Measurements from ENCODE around the gene LRMDA.

LRMDA gene

DNA sequence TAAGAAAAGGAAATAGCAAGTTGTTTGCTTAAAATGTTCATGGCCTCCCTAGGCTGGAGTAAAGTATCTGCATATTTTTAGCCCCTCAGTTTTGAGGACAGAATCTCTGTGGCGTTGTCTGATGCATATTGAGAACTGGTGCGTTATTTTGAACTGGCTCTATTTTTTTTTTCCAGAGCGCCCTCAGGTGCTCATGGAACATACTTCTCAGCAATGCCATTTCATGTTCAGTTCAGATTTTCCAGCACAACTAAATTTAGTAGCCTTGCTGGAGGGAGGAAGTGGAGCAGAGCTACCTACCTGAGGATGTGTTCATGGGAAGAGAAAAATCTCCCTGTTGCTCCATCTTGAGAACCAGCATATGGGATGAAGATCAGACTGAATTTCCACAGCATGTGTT lies 870.5 kb downstream of the LRMDA start:
- DNase-seq, result no peak

DNA sequence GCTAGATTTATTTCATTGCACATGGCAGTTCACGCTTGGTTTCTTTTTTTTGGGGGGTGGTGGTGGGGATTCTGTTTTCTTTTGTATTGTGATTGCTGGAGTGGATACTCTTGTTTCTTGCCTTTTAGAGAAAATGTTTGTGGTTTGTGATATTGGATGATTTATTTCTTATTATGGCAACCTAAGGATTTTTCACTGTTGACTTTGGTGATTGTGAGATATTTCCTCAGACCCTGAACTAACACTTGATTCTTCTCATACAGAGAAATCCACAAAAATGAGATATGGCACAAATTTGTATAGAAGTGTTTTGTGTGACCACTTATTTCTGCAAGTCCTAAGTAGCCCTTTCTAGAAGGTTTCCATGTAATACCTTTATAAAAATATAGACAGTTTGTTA lies 871.1 kb downstream of the LRMDA start:
- no peak for DNase-seq

DNA sequence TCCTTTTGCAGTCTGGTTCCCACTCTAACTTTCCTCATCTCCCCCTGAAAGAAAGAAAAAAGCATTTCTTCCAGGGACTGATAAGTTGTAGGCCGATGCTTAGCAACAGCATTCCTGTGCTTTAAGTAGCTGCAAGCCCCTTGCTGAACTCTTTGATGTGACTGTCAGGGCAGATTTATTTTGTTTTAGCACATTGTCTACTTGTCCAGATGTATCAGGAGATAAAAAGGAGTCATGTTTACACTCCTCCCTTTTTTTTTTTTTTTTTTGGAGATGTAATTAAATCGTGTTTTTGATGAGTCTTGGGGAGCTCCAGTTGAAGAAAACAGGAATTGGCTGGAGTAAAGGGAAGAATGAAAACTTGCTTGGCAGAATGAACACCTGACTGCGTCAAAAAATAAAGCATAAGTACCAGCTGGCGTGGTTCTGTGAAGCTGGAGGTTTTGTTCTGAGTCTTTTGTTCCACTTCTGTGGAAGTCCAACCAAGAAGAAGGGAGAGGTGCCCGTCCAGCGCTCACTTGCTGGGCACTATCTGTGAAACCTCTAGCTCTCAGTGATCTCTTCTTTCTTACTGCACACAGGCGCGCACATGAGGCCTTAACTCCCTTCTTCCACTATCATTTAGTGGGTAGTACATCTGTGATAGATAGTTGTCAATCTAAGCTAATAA lies 871.7 kb downstream of the LRMDA start:
- DNase-seq, result no peak

DNA sequence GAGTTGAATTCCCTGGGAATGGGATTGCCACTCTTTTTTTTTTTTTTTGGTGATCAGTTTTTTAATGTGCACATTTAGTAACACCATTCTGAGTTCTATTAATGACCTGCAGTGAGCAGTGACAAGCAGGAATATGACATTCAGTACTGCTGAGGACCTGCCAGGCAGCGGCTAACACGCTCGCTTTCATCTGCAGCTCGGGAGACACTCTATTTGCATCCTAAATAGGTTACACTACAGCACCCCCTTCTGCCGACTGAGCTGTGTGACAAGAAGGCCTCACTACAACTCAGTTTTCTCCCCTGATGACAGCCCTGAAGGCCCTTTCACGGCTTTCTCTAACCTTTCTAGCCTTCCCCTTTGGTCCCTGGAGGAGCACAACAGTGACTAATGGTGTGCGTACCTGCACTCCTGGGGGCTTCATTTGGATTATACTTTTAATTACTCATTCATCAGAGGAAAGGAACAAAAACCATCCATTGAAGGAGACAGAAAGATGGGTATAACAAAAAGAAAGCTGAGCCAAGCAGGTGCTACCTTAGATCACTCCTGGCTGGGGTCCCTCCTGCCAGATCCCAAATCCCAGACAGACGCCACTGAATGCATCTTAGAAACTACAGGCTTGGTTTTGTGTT lies 872.4 kb downstream of the LRMDA start:
- peak in 1 of 2 experiments; percentile 13 for DNase-seq

DNA sequence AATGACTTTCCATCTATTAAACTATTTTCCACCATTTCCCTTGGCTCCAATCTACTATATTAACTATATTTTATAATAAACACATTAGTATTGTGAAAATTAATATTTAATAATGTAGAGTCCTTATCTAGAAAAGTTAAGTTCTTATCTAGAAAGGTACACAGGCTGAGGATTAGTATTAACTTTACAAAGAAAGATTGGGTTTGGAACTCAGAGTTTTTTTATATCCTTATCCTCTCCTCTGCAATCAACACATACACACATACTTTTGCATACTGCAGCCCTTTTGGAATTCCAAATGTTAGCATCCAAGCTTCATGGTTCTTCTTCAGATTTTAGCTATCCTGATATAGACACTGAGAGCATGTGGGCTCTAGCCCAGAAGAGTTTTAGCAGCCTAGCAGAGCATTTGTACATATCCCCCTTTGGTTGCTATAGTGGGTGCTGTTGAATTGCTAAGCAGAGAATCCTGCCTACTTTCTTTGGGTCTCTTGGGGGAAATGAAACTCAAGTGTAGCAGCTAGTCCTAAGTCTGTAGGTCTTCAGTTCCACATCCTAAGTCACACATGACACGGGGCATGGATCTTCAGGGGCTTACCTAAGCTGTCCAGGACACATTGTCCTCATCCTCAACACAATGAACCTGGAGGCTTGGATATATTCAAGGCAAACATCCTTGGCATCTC lies 874.6 kb downstream of the LRMDA start:
- DNase-seq, result no peak

DNA sequence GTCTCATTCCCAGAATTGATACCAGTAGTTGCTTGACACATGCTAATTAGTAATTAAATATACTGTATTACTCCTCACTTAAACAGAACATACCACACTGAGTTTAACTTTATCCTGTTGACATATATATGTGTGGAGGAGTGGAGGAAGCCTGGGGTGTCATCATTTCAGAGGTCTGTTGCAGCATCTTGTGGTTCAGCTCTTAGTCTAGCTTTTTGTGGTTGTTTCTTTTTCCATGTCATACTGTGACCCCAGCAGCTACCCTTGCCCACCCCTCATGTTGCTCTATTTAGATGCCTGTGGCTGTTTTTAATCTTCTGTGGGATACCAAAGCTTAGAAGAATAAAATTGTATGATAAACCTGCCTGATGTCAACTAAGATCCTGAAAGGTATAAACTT lies 875.4 kb downstream of the LRMDA start:
- DNase-seq, result peak in 1 of 2 experiments; percentile 11

DNA sequence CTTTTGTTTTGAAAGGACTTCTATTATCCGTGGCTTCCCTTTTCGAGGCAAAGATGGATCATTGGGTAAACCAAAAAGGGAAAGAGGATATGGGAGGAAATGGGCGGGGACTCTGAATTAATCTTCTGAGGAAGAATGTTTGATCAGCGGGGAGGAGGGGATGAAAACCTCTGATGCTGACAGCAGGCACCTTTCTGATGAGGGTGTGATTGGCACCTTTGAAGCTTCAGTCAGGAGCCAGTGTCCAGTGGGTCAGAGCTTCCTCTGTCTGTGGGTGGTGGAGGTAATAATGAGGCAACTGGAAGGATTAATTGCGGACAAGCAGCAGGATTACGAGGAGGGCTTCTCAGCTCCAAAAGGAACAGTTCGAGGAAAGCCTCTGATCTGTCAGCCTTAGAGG lies 877.6 kb downstream of the LRMDA start:
- DNase-seq, result no peak

DNA sequence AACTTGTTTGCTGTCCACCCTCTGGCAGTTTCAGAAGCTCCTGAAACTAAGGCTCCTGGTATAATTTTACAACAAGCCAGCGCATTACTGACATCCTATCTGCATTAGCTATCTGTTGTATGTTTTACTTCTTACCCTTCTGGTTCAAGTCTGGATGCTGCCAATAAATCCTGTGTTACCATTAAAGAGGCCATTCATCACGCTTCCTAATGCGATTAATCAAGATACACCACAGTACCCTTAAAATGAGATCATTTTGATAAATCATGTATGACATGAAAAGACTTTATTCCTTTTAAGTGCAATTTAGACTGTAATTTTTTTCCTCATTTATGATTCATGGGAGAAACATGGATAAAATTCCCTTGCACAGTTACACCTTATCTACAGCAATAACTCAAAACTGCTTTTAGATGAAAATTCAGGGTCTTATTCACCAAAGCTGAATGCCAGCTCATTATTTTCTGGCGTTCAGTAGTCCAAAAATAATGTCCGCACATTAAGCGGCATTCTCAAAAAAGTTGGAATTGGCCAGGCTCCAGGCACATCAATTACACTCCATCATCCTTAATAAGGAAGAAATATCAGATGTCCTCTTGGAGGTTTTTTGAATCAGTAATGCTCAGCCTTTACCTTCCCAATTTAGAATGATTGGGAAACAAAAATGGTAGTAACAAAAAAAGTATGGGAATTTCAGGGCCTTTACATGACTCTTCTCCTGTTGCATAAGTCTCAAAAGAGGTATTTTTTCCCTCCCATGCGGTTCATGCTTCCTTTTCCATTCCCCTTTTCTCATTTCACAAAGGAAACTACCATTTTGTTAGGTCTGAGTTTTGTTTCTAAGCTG lies 878.5 kb downstream of the LRMDA start:
- DNase-seq, result no peak

DNA sequence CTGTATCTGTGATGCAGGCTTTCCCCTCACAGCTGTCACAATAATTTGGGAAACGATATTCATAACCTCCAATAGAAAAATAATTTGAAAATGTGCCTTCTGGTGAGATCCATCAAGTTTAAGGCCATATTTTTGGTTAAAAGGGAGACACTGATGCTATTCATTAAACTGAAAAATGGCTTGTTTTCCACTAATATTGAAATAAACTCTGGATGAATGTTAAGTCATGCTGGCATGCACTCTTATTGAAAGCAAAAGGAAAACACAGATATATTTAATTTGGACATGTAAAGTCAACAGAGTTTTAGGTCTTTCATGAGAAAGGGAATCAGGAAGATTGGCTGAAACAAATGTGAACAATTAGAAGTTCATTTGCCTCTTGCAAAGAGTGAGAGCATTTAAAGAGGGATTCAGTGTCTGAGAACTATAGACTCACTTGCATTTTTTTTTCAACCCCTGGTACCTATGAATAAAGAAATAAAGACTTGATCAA lies 879.2 kb downstream of the LRMDA start:
- DNase-seq, result no peak

DNA sequence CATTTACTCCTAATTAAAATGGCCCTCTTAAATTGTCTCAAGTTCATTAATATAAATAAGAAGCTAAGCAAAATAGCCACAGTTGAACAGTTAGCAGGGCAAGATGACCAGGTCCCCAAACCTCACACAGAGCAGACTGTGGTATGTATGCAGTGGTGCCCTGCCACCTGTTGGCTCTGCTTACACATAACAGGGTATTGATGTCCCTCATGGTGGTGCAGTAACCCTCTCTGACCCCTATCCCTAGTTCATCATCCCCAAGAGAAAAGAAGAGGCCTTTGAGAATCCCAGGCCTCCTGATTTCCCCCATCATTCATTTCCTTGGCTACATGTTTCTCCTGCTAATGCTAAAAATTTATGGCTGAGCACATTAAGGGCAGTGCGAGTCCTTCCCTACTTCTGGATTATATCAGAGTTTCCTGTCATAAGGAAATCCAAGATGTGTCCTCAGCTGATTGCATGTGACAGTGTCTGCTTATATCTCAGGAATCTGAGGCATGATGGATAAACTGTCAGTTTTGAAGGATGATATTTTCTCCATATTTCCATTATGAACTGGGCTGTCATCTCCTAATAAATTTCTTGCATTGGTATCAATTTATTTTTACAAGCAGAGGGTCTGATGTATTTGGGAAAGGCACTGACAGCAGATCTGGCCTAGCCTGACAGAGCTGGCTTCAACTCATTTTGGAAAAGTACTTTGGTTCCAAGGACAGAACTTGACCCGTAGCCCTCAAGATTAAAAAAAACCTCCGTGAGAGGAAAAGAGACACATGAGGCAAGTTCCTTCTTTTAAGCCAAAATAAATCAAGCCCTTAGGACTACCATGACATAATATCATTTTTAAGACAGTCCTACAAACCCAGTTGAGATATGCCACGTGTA lies 880.6 kb downstream of the LRMDA start:
- peak; percentile 13 to 14 for DNase-seq

DNA sequence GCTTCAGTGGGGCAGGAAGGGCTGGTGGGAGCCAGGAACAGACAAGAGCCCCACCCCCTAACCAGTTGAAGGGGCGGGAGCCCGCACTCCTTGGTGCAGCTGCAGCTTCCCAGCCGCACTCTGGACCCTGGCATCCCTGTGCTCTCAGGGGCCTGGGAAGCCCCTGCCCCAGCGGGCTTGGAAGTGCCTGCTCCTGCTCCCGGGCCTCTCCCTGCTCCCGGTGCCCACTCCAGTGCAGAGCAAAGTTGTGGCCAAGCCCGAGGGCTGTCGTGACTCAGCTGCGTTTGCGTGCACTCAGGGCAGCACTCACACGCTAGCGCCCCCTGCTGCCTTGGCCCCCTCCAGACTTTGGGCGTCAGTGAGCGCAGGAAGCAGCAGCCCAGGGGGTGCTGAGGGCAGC lies 883.8 kb downstream of the LRMDA start:
- no peak for DNase-seq

DNA sequence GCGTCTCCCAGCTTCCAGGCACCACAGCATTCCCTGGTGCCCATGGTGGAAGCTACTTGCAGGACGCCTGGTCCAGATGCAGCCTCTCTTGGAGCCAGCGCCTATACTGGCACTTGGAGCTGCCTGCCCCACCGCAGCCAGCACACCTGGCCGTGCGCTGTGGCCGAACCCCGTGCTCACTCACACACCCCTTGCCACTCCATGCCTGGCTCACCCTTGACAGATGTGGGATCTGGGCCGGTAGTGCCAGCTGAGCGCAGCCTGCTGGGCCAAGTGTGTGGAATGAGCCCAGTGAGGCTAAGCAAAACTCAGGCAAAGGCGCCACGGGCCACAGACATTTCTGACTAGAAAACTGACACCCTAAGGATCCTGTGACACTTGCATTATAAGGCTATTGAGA lies 884.8 kb downstream of the LRMDA start:
- DNase-seq, result no peak

DNA sequence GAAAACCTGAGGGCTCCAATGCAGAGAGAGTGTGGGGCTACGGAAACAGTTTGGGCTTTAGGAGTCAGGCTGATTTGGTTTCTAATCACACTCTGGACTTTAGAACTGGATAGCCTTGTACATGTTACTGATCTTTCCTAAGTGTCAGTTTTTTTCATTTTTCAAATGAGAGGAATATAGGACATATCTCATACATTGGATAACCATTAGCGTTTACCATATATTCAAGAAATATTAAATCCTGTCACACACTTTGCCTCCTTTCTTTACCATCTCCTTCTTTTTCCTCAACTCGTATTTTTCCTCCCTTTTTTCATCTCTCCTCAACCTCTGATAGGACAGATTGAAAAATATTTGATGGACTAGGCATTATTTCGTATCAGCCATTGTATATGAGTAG lies 885.7 kb downstream of the LRMDA start:
- DNase-seq, result no peak

DNA sequence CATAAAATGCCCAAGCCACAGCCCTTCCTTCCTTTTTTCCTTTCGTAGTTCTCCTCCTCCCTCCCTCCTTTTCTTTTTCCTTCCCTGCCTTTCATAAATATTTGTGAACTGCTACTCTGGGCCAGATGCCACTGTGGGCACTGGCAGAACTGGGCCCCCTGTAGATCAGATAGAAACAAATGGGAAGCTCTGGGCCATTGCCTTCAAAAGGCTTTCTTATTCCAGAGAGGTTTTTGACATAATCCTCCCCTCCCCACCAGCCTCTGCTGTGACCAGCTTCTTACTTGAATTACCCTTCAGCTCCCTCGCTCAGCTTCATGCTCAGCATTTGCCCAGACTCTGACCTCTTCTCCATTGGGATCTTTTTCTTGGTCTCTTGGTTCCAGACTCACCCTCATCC lies 886.8 kb downstream of the LRMDA start:
- DNase-seq, result no peak

DNA sequence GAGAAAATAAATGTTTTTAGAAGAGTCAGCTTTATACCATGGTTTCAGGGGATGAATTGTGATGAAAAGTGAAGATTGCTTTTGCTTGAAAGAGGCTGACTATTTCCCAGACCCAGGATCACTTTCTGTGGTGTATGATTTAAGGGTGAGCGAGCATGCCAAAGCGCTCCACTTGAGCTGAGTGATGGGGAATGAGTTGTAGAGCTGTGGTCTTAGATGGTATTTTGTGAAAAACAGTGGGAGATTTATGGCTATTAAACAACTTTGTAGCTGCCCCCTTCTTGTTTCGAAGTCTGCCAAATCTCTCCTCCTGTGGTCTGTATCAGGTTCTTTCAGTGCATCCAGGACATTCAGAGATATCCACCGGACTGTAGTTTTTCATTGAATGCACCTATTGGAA lies 888.2 kb downstream of the LRMDA start:
- DNase-seq, result no peak

DNA sequence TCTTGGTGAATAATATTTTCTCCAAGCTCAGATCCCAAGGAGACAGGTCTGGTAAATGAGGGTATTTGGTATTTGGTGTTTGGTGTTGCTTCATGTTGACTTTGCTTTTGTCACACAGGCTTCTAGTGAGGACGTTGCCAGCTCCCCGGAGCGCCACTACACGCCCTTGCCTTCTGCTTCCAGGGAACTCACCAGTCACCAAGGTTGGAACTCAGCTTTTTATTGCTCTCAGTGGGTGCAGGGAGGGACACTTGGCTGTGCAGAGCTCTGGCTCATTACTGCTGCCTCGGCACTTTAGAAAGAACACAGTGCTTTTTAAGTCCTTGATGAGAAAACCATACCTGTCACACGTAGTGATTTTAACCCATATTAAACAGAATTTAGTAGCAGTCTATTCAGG lies 892.9 kb downstream of the LRMDA start:
- DNase-seq, result no peak

DNA sequence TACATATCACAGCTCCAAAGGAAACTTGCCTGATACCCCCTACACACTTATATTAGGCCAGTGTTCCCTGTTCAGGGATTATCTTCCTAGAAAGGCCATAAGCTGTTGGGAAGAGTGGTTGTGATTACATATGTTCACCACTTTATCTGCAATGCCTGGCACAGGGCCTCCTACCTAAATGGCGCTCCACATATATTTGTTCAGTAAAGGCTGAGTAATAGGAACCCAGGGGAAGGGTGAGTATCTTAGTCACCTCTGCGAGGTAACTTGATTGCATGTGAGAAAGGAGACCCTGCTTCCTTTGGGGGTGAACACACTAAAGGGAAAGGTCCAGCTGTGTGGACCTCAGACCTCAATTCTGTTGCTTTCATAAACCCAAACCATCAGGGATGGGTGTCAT lies 896.0 kb downstream of the LRMDA start:
- no peak for DNase-seq

DNA sequence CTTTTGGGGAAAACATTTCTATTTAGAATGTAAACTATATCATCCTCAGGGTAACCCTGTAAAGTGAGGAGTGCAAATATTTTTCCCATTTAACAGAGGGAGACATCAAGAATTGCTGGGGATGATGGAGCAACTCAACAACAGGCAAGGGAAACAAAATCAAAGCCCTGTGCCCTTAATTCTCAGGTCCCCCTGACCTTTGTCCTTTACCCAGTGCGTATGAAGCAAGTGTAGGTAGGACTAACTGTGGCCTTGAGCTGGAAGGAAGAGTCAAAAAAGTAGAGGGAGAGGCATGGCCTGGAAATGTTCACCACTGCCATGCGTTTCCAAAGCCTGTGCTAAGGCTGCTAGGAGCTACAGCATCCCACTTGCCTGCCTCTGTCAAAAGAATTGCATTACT lies 896.9 kb downstream of the LRMDA start:
- no peak for DNase-seq

DNA sequence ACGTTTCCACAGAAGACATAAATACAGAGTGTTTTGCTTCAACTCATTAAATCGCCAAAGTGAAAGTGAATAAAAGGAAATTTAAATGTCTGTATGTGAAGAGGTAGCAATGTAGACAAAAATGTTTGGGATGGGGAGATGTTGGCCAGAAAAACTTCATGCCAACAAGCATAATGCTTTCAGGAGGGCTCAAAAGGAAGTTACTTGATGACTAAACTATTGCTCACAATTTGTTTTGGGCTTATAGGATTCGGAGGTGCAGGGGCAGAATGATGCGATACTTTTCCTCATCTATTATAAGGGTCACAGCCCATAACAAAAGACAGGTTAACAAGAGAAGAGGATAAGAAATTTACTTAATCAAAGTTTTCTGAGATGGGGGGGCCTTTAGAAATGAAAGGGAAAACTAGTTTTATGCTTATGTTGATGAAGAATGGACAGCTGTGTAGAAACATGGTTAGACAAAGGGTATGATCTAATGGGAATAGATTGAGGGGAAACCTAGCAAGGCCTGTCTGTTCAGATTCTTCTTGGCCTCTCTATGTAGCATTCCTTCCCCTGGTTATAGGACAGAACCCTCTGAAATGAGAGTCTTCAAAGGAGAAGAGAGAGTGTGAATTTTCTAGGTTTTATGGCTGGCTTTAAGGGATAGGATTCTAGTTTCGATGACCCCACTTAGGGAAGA lies 898.6 kb downstream of the LRMDA start:
- DNase-seq, result no peak

DNA sequence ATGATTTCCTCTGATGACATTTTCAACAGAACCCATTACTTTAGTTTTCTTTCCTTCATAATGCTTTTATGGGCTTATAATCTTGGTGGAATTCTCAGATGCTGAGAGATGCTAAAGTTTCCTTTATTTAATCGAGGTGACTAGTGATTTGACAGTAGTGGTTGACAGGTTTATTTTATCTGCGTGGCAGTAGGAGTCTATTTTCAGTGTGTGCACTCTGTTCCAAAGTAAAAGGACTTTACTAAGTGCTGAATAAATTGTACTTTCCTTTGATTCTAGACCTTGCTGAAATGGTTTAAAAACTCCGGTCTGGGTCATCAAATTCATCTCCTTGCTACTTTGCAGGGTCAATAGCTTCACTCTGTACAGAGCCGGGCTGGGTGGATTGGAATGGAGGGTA lies 900.3 kb downstream of the LRMDA start:
- DNase-seq, result no peak

DNA sequence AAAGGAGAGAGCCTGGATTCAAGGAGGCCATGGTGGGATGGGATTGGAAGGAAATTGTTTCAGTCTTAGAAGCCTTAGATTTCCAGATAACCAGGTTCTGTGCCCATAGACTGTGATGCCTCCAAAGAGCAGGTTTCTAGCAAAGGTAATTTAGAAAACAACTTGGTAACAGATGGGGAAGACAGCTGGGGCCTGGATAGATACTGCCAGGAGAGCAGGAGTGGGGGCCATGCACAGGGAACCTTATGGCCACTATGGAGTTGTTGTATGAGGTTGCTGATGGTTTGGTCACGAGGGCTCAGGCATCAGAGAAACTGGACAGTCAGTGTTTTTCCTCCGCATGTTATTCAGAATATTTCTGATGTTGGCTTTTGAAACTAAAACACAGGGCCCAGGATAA lies 901.9 kb downstream of the LRMDA start:
- no peak for DNase-seq

DNA sequence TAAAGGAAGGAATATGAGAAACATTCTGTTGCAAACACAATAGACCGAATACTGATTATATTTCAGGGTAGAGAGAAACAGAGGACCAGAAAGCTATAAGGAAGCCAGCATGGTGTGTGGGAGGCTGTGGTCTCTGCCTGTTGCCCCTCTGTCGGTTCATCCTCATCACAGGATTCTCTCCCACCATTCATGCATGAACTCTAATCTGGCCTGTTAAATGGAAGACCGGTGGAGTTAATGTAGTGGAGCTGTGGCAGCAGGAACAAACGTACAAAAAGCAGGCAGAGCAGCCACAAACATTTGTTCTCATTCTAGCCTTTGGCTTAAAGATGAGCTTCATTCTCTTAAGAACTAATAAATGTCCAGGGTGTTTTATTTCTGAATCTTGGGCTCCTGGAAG lies 902.4 kb downstream of the LRMDA start:
- DNase-seq, result no peak
